K562 treated with DMSO at 1 percent for 24 hours (cell line): ENCODE results near the gene PRDX3. TPM values are rescaled to one million over a fixed set of nuclear protein-coding genes. Genes with fewer than 3 reads are reported as not detected.

Experiments used
- total RNA-seq: library from RNA; unstranded; fragments of 300-600 nt; gene quantifications from 2 replicates; pipeline ENCODE4 v1.2.3, GENCODE V29; 2022; ENCODE audit warnings: low read depth; ENCODE audit not compliant: insufficient read depth

PRDX3 gene
- 111 and 121 TPM in 2 replicates for total RNA-seq

GRCh38 chr10:119178372-119179119, at the start of gene PRDX3:
TSS of gene PRDX3 (minus strand) at chr10:119178812. CDS start at chr10:119178790, 22 bp downstream.

GRCh38 chr10:119207366-119207666, 28.7 kb upstream of the PRDX3 start, which contains the start of gene GRK5:
TSS of gene GRK5 (plus strand) at chr10:119207571. CDS start at chr10:119207918, 347 bp downstream.

GRCh38 chr10:119165171-119166117, 13.2 kb downstream of the PRDX3 start, which contains the start of gene SFXN4:
TSS of gene SFXN4 (minus strand) at chr10:119165714. CDS start at chr10:119165647, 67 bp downstream.

Other genes starting within 250 kb of the PRDX3 start
- 0.29 TPM in 2 replicates for gene NANOS1, start 149.1 kb downstream of the PRDX3 start, total RNA-seq
- gene EIF3A, start 98.0 kb downstream of the PRDX3 start, total RNA-seq, result 65.9 and 71.7 TPM in 2 replicates
- gene DENND10, start 74.7 kb downstream of the PRDX3 start, total RNA-seq, result 21.9 and 25.8 TPM in 2 replicates
- gene SFXN4, start 13.1 kb downstream of the PRDX3 start, total RNA-seq, result 22.2 and 27.8 TPM in 2 replicates
- 2.7 and 3.0 TPM in 2 replicates for gene GRK5, start 28.8 kb upstream of the PRDX3 start, total RNA-seq